SH-SY5Y (cell line): ENCODE results near the gene PRPF4.

Source experiments
- GATA2 ChIP-seq: IDR thresholded peaks from 2 replicates; pipeline ENCODE4 v1.6.1; 2011; ENCODE audit warnings: mild to moderate bottlenecking, low read depth, low read length
- GATA3 ChIP-seq: IDR thresholded peaks from 2 replicates; pipeline ENCODE4 v1.6.1; 2011; ENCODE audit warnings: low read depth, mild to moderate bottlenecking, low read length, moderate library complexity

Gene PRPF4

DNA sequence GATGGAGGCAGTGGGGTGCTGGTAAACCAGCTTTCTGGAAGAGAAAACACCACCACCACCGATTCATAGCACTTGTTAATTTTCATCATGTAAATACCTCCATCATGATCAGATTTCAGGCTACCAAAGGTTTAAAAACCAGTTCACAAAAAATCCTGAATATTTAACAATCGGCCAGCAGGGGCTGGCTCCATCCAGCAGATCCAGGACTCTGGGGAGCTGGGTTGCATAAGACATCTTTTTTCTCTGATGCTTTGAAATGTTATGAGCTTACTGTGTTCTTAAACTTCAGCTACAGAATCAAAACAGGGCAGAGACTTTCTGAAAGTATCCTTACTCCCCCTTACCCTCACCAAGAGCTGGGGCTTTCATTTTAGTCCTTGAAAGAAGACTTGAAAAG, 42.3 kb downstream of the PRPF4 start:
- TF ChIP-seq GATA2 (no peak), GATA3 (no peak)

DNA sequence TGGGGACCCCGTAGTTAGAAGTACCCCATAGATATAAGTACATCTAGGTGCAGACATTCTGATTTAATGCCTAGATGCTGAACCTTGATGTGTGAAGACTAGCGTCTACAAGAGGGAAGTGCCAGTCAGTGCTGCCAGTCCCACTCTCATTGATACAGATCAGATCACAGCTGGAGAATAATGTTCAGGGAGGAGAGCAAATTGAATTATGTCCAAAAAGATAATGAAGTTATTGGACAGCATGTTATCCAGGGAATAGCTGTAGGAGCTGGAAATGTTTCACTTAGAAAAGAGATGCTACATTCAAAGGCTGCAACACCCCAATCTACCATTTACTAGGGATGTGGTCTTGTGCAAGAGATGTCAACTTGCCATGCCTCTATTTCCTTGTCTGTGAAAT, 43.6 kb downstream of the PRPF4 start:
- TF ChIP-seq GATA2 = peak; percentile 84
- peak; percentile 65 for TF ChIP-seq GATA3

GRCh38 chr9:113320051-113320450, 44.6 kb downstream of the PRPF4 start:
- TF ChIP-seq GATA3 = no peak
- TF ChIP-seq GATA2 = no peak

DNA sequence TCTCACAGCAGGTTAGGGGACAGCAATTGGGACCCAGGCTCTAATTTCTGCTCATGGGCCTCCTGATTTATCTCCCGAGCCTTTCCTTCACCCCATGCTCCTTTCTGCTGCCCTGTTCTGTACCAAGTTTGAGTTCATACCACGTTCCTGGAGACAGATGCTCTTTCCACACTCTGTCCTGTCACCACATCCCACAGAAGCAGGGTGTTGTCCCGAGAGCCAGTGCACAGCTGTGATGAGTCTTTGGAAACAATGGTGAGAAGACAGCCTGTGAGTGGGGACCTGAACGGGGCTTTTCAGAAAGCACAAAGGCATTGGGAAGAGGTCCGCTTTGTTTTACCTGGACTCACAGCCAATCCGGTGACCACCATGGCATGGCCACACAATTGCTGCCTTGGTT, 47.2 kb downstream of the PRPF4 start:
- no peak for TF ChIP-seq GATA3
- TF ChIP-seq GATA2 = no peak

- TF ChIP-seq GATA3 (no peak), GATA2 (no peak)
These were observed 50.8 kb downstream of the PRPF4 start for GRCh38 chr9:113326230-113326629.

DNA sequence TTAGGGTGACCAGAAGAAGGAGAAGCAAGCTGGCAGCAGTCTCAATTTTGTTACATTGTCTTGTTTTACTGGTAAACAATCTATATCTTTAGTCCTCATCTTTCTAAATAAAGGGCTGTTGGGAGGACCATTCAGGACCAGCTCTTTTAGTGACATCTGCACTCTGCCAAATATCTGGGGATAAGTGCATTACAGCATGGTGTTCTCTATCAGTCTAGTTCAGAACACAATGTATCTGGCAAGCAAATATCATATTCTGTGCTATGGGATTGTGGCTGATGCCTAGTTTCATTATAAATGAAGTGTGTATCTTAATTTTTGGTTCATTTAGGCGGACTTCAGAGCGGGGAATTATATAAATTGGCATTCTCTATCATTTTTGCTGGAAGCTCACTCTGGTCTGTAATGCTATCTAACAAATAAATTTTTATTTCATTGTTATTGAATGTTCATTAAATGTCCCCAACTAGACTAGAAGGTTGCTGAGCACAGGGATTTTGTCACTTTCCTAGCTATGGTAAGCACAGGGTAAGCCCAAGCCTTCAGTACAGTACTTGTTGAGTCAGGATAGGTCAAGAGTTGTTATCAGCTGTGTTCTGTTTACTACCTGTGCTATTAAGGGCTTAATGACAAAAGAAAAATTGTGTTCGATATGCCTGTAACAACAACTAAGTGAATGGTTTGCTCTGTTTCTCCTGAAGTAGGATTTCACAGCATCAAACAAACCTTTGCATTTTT, 52.8 kb downstream of the PRPF4 start:
- TF ChIP-seq GATA3 (no peak), GATA2 (no peak)

- TF ChIP-seq GATA2 (no peak), GATA3 (no peak)
These were observed 56.3 kb downstream of the PRPF4 start for GRCh38 chr9:113331780-113332179.

- TF ChIP-seq GATA3 (no peak), GATA2 (no peak)
These were observed 62.3 kb downstream of the PRPF4 start for GRCh38 chr9:113337714-113338113.

DNA sequence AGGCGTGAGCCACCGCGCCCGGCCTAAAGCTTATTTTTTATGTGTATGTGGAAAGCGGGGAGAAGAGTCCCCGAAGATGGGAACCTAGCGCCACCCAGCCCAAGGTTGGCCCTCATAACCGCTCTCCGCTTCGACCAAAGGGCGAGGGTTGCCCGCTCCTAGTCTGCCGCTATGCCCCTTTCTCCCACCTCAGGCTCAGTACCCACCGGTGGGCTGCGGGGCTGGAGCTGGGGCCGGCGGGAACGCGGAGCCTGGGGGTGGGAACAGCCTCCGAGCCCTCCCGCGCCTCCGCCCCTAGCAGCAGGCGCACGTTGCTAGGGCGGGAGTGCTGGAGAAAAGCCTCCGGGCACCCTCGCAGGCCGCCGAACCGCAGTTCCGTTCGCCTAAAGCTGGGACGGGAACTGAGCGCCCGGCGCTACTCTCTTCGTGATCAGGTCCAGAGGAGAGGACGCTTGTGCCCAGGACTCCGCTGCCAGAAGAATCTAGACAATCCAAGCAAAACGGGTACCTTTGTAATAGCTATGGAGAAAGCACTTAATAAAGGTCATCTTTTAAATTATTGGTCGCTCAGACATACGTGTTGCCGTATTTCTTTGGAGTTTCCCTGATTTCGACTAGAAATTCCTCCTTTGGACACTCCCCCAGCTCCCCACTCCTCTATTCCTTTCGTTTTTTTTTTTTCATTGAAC, 64.7 kb downstream of the PRPF4 start, which contains the start of gene WDR31:
Gene WDR31 (minus strand): TSS at position 265 of the 689 bp plus-strand sequence. CDS start 8,253 bp downstream, outside the sequence.
- TF ChIP-seq GATA2 (no peak), GATA3 (no peak)

DNA sequence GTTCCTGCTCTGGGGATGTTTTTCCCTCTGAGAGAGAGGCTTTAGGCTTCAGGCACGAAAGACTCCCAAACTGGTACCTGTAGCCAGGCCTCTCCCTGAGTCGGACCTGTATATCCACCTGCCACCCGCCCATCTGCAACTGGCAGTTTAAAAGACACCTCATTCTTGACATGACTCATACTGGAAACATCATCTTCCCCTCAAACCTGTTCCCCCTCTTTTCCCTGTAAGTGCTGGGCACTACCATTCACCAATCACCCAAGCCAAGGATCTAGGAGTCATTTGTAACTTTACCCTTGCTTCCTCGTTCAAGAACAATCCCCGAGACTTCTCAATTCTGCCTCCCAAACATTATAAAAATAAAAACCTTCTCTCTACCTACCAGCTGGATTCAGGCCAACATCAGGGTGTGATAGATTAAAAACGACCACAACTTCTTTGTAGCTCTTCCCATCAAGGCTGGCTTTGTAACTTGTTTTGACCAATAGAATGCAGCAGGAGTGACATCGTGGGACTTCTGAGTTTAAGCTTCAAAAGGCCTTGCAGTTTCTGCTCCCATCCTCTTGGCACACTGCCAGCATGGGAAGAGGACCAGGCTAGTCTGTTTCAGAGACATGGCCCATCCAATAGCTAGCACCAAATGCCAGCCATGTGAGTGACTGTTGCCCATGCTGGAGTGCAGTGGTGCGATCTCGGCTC, 66.4 kb downstream of the PRPF4 start:
- TF ChIP-seq GATA3 (no peak), GATA2 (no peak)
